Lower lobe of right lung (tissue), 2 donors: ENCODE data around the gene CEP128. TPM values are rescaled to one million over a fixed set of nuclear protein-coding genes. Genes with fewer than 3 reads are reported as not detected.

Experiments used
- ATAC-seq, 2 donors: fragments of 200-7000 bp; cut with Tn5 transposase; one replicate each; pipeline ENCODE4 v1.9.1; 2020 to 2022; ENCODE audit warnings: mild to moderate bottlenecking in 2 of 2, moderate library complexity in 2 of 2
- DNase-seq: peaks from one replicate; pipeline ENCODE4 v3.0.0-alpha.2; 2020
- H3K27ac ChIP-seq: fragments of 200-600 bp; one replicate; pipeline ENCODE4 v1.8.0; 2022
- H3K27me3 ChIP-seq: fragments of 200-600 bp; one replicate; pipeline ENCODE4 v1.8.0; 2022; ENCODE audit warnings: low read depth
- H3K36me3 ChIP-seq: fragments of 200-600 bp; one replicate; pipeline ENCODE4 v1.8.0; 2022; ENCODE audit warnings: mild to moderate bottlenecking
- H3K4me1 ChIP-seq: fragments of 200-600 bp; one replicate; pipeline ENCODE4 v1.8.0; 2022
- H3K4me3 ChIP-seq: fragments of 200-600 bp; one replicate; pipeline ENCODE4 v1.8.0; 2022; ENCODE audit warnings: mild to moderate bottlenecking
- H3K9me3 ChIP-seq: fragments of 200-600 bp; one replicate; pipeline ENCODE4 v1.8.0; 2022
- CTCF ChIP-seq: fragments of 200-600 bp; IDR thresholded peaks from one replicate; pipeline ENCODE4 v1.8.0; 2022; ENCODE audit warnings: antibody characterized with exemption, mild to moderate bottlenecking
- intact Hi-C: fragments of 100-400 bp; cut with DNase I; formaldehyde crosslinking; loops from one replicate; pipeline ENCODE4 v1.11.0; 2022
- total RNA-seq: library from RNA; stranded (reverse); fragmentation: NEBNext Ultra II Directional; extraction: Animal tissue kit (Norgen Biotek cat#: 25700); gene quantifications from one replicate; pipeline ENCODE4 v1.2.1, GENCODE V29; 2021
- donor health status: DM: no; HTN: yes; CAD: no; lungs with severe emphysema.

CEP128 gene
- total RNA-seq, 1 donor from 2014 or later = 11.5 TPM

DNA sequence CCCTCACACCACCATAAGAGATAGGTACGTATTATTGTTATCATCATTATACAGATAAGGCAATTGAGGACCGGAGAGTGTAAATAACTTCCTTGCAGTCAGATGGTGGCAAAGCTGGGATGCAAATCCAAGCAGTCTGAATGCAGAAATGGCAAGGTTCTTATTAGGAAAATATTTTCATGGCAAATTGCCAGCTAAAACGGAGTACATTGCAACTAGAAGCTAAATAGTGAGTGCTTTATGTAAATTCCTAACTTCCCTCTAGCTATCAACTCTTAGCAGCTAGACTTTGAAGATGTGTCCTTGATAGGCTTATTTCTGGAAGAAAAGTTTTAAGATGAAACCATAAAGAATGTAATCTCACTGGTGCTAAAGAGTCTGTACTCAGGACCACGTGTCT is 406.4 kb downstream of the CEP128 start:
- Histone ChIP-seq H3K27ac (no peak overlapping the region), H3K4me1 (no peaks in the 10 kb centered on the region), H3K36me3 (no peaks in the 10 kb centered on the region), H3K9me3 (no peaks in the 10 kb centered on the region), H3K27me3 (no peaks in the 10 kb centered on the region), H3K4me3 (no peak overlapping the region)
- ATAC-seq (no peak), DNase-seq (no peak)
- intact Hi-C loops = no loop called here
- no peak for TF ChIP-seq CTCF

- intact Hi-C loops = no loop called here
- Histone ChIP-seq H3K9me3 (no peaks in the 10 kb centered on the region), H3K4me1 (no peaks in the 10 kb centered on the region), H3K27me3 (no peaks in the 10 kb centered on the region), H3K4me3 (no peak overlapping the region), H3K27ac (no peak overlapping the region), H3K36me3 (no peaks in the 10 kb centered on the region)
- ATAC-seq = no peak
- DNase-seq = no peak
- TF ChIP-seq CTCF = no peak
Measured at GRCh38 chr14:80523518-80524117, 417.9 kb downstream of the CEP128 start.

GRCh38 chr14:80522936-80523335 is 418.6 kb downstream of the CEP128 start:
- Histone ChIP-seq H3K4me3 (no peak overlapping the region), H3K36me3 (no peaks in the 10 kb centered on the region), H3K27ac (no peak overlapping the region), H3K9me3 (no peaks in the 10 kb centered on the region), H3K4me1 (no peaks in the 10 kb centered on the region), H3K27me3 (no peaks in the 10 kb centered on the region)
- intact Hi-C loops = no loop called here
- ATAC-seq (no peak), DNase-seq (no peak)
- TF ChIP-seq CTCF = no peak

DNA sequence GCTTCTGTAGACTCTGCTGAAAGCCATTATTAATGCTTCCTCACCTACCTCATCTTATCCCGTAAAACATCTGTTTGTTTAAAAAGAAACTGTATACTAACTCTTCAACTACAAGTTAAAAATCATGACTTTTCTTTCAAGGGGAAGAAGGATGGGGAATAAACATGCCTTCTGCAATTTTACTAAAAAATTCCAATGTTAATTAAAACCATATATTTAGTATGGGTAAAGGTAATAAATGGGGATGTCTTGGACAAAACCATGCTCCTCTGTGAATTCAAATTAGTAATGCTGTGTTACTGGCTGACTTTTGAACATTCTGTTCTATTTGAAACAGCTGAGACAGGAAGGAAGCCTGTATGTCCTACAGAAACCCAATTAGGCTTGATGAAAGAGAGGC is 419.1 kb downstream of the CEP128 start:
- TF ChIP-seq CTCF = no peak
- DNase-seq (no peak), ATAC-seq (no peak)
- H3K4me1 ChIP-seq = no peaks in the 10 kb centered on the region
- no peak overlapping the region for H3K27ac ChIP-seq
- no peaks in the 10 kb centered on the region for H3K27me3 ChIP-seq
- no peaks in the 10 kb centered on the region for H3K36me3 ChIP-seq
- no peaks in the 10 kb centered on the region for H3K9me3 ChIP-seq
- intact Hi-C loops = no loop called here
- H3K4me3 ChIP-seq = no peak overlapping the region

GRCh38 chr14:80521456-80521855 is 420.1 kb downstream of the CEP128 start:
- H3K4me3 ChIP-seq = no peak overlapping the region
- no peaks in the 10 kb centered on the region for H3K27me3 ChIP-seq
- no peaks in the 10 kb centered on the region for H3K36me3 ChIP-seq
- H3K27ac ChIP-seq = no peak overlapping the region
- intact Hi-C loops = no loop called here
- ATAC-seq (no peak), DNase-seq (no peak)
- no peaks in the 10 kb centered on the region for H3K9me3 ChIP-seq
- no peaks in the 10 kb centered on the region for H3K4me1 ChIP-seq
- no peak for TF ChIP-seq CTCF

DNA sequence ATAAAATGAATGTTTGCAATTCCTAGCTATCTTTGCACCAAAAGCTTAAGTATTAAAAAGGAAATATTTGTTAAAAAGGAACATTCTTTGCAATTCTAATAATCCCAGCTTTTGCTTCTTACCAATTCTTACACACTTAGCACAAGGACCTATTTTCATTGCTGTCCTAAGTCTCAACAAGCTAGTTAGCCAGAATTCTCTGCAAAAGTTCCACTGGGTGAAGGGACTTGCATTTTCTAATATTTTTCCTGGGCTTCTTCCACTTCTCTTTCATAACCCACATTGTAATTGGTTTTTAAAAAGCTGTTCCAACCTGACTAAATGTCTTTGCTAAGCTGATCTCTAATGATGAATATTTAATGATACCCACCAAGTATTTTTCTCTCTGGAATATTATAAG is 422.5 kb downstream of the CEP128 start:
- DNase-seq (no peak), ATAC-seq (no peak)
- no peak overlapping the region for H3K27ac ChIP-seq
- no peaks in the 10 kb centered on the region for H3K9me3 ChIP-seq
- H3K4me1 ChIP-seq = no peaks in the 10 kb centered on the region
- H3K4me3 ChIP-seq = no peak overlapping the region
- no peak for TF ChIP-seq CTCF
- H3K36me3 ChIP-seq = no peaks in the 10 kb centered on the region
- no peaks in the 10 kb centered on the region for H3K27me3 ChIP-seq
- intact Hi-C loops = no loop called here
